HG03354 (cell line): ENCODE measurements around the gene BCAR1.
"Not testable (repeated sequence)": the region's sequence is repeated elsewhere in the genome, so short reads cannot be mapped to it uniquely, and the experiment has no call there.

Experiments
- ATAC-seq: cut with Tn5 transposase; IDR thresholded peaks from one replicate; pipeline ENCODE4 v1.9.1; 2021; ENCODE audit warnings: mild to moderate bottlenecking; ENCODE audit not compliant: unreplicated experiment, poor library complexity, severe bottlenecking

Gene BCAR1

GRCh38 chr16:75272629-75273028 lies 21.2 kb upstream of the BCAR1 start:
- not testable (repeated sequence) for ATAC-seq

GRCh38 chr16:75272097-75272551 lies 20.7 kb upstream of the BCAR1 start:
- no peak for ATAC-seq

- no peak for ATAC-seq
These were observed 20.1 kb upstream of the BCAR1 start for GRCh38 chr16:75271441-75272096.

GRCh38 chr16:75269358-75269757 lies 17.9 kb upstream of the BCAR1 start:
- ATAC-seq = not testable (repeated sequence)

- ATAC-seq = no peak
These were observed 16.3 kb upstream of the BCAR1 start for GRCh38 chr16:75267631-75268264.

GRCh38 chr16:75266738-75267630 lies 15.6 kb upstream of the BCAR1 start:
- no peak for ATAC-seq

- peak; percentile 63 for ATAC-seq
These were observed 14.7 kb upstream of the BCAR1 start for GRCh38 chr16:75265911-75266701.

- ATAC-seq = peak; percentile 20
These were observed 13.8 kb upstream of the BCAR1 start for GRCh38 chr16:75264999-75265910.

GRCh38 chr16:75264457-75264998 lies 13.1 kb upstream of the BCAR1 start:
- no peak for ATAC-seq

GRCh38 chr16:75263963-75264445 lies 12.6 kb upstream of the BCAR1 start:
- ATAC-seq = no peak

GRCh38 chr16:75263291-75263962 lies 12.0 kb upstream of the BCAR1 start:
- no peak for ATAC-seq

- no peak for ATAC-seq
These were observed 11.3 kb upstream of the BCAR1 start for GRCh38 chr16:75262800-75263127.

- ATAC-seq = no peak
These were observed 10.8 kb upstream of the BCAR1 start for GRCh38 chr16:75262104-75262799.

- no peak for ATAC-seq
These were observed 10.2 kb upstream of the BCAR1 start for GRCh38 chr16:75261590-75262078.

GRCh38 chr16:75260851-75261589 lies 9.6 kb upstream of the BCAR1 start:
- ATAC-seq = no peak

GRCh38 chr16:75258807-75259141 lies 7.3 kb upstream of the BCAR1 start:
- ATAC-seq = no peak
